ENCODE measurements around the gene TCEANC2.

The TCEANC2 gene

GRCh38 chr1:54117815-54118563 lies 64.6 kb downstream of the TCEANC2 start:
- no peak for DNase-seq

GRCh38 chr1:54118704-54119103 lies 65.3 kb downstream of the TCEANC2 start:
- DNase-seq = no peak

- no peak for DNase-seq
Observed at GRCh38 chr1:54120018-54120697, 66.8 kb downstream of the TCEANC2 start.

GRCh38 chr1:54120698-54121481 lies 67.5 kb downstream of the TCEANC2 start:
- no peak for DNase-seq

- DNase-seq = peak in 1 of 2 experiments; percentile 19
Observed at GRCh38 chr1:54121482-54122134, 68.2 kb downstream of the TCEANC2 start.

- DNase-seq = no peak
Observed at GRCh38 chr1:54122135-54122751, 68.8 kb downstream of the TCEANC2 start.

- DNase-seq = no peak
Observed at GRCh38 chr1:54122992-54123391, 69.6 kb downstream of the TCEANC2 start.

- DNase-seq = peak; percentile 69 to 79
Observed at GRCh38 chr1:54124472-54124871, 71.1 kb downstream of the TCEANC2 start.

- no peak for DNase-seq
Observed at GRCh38 chr1:54124906-54125305, 71.5 kb downstream of the TCEANC2 start.

GRCh38 chr1:54125386-54126070 lies 72.1 kb downstream of the TCEANC2 start:
- no peak for DNase-seq

- DNase-seq = no peak
Observed at GRCh38 chr1:54126271-54126815, 72.9 kb downstream of the TCEANC2 start.

GRCh38 chr1:54127594-54128300 lies 74.3 kb downstream of the TCEANC2 start:
- DNase-seq = no peak

- no peak for DNase-seq
Observed at GRCh38 chr1:54129858-54130257, 76.5 kb downstream of the TCEANC2 start.

- DNase-seq = no peak
Observed at GRCh38 chr1:54131419-54131818, 78.0 kb downstream of the TCEANC2 start.

GRCh38 chr1:54132495-54132894 lies 79.1 kb downstream of the TCEANC2 start:
- DNase-seq = no peak

GRCh38 chr1:54134295-54134694 lies 80.9 kb downstream of the TCEANC2 start:
- DNase-seq = no peak

- no peak for DNase-seq
Observed at GRCh38 chr1:54135436-54136120, 82.2 kb downstream of the TCEANC2 start.

- DNase-seq = no peak
Observed at GRCh38 chr1:54136269-54136896, 83.0 kb downstream of the TCEANC2 start.

- no peak for DNase-seq
Observed at GRCh38 chr1:54136963-54137533, 83.6 kb downstream of the TCEANC2 start.

Measured in NCI-H2081 (cell line).